ENCODE results near the gene DGKB.
A peak's percentile ranks its signal among the peaks of the same experiment; 100 is the strongest.
"Not testable (repeated sequence)": the region's sequence is repeated elsewhere in the genome, so short reads cannot be mapped to it uniquely, and the experiment has no call there.

DGKB gene

DNA sequence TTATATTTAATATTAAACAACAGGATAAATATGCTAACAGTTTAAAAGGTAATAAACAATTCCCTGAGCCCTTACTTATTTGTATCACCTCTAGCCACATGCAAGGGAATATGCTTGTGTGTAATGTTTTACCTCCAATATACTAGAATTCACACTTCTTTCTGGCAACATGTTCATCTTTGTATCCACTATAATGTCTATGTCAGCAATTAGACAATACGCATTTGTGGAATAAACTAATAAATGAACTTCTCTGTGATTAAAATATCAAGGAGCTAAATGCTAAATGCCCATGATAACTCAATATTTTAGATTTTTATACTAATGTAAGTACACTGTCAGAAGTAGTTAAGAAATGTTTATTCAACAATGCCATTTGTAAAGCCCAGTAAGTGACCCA lies 350.5 kb downstream of the DGKB start:
- no peak for DNase-seq

GRCh38 chr7:14551310-14551709 lies 351.2 kb downstream of the DGKB start:
- no peak for DNase-seq

- DNase-seq, result no peak
These were observed 359.9 kb downstream of the DGKB start for GRCh38 chr7:14542624-14543023.

GRCh38 chr7:14521183-14521582 lies 381.4 kb downstream of the DGKB start:
- no peak for DNase-seq

GRCh38 chr7:14510268-14510667 lies 392.3 kb downstream of the DGKB start:
- no peak for DNase-seq

DNA sequence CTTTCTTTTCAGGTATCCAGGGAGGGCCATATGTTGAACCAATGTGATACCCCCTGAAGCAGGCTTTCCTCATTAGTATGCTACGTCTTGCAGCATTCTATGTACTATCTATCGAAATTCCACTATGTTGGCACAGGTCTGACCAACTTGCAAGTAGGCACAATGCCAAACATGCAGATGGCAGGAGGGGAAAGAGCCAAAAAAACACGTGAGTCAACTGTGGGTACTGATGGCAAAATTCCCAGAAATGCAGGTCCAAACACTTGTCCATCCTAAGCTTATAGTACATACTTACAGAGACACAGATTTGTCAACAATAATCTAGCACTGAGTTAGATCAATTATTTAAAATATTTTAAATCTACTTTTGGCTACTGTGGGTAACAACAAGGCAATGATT lies 394.9 kb downstream of the DGKB start:
- DNase-seq, result peak; percentile 90

- DNase-seq, result no peak
These were observed 396.6 kb downstream of the DGKB start for GRCh38 chr7:14505906-14506305.

DNA sequence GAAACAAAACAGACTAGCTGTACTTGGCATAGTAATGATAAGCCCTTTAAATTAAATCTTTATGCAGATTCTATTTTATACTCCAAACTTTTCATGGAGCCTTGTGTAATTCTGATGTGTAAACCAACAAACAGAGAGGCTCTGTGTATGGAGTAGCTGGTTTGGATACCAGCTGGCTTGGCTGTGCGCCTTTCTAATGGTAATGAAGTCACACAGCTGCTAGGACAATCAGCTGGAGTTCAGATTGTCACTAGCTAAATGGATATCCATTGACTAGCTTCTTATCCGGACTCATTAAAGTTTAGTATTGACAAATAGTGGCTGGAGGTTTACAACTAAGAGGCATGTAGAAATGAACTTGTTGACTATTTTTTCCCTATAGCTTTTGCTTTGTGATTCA lies 398.4 kb downstream of the DGKB start:
- no peak for DNase-seq

DNA sequence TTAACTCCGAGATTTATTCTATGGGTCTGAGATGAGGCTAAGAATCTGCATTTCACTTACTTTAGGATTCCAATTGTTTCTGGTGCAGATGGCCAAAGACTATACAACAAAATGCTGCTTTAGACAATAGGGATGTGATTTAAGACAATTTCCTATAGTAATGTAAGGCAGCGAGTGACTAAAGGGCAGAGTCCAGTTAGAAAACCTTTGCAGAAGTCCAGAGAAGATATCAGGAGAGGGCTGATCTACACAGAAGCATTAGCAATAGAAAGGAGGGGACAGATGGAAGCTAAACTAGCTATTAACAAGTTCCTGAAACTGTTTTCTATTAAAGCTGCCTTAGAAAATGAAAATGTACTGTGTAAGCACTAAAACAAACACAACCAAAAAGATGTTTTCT lies 398.9 kb downstream of the DGKB start:
- DNase-seq, result no peak

DNA sequence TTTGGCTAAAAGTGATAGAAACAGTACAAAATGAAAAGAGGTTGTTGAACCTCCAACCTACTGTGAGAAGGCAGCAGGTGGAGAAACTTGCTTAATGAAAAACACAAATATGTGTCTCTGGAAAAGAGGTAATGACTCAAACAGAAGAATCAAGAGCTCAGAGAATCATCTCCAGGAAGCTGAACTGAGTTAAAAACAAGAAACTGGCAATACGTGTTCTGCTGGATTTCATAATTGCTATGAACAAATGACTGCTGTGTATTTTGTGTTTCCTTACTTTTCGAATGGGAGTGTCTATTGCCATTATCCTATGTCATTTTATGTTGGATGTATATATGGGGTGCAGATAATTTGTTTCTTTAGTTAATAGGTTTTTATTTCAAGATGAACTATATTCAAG lies 401.1 kb downstream of the DGKB start:
- DNase-seq, result no peak

DNA sequence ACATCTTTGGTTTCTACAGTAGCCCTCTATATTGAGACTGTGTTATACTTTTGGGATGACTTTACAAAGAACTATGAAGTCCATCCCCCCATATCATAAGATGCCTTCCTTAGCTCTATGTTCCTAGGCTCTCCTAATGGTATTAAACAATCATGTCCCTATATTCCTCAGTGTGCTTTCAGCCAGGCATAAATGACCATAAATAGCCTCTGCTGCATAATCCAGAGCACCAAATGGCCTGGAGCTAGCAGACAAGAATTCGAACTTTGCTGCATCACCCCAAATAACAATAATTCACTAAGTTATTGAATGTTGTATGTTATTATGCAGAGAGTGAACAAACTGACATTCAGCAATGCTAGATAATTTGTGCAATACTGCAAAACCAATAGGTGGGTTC lies 405.2 kb downstream of the DGKB start:
- DNase-seq, result no peak

DNA sequence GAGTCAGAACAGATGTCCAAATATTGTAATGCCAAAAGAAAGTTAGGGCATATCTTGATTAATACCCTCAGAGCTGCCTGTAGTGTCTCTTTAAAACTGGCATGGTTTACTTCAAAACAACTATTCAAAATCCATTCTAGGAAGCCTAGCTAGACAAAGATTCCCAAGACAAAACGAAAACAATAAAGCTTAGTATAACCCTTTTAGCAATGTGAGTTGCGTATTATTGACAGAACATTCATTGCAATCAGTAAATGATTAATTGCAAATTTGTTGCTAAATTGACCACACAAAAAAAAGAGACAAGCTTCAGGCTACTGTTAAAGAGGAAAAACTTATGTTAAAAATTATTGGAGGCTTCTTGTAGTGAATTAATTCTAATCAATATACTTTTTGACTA lies 406.9 kb downstream of the DGKB start:
- DNase-seq, result no peak

DNA sequence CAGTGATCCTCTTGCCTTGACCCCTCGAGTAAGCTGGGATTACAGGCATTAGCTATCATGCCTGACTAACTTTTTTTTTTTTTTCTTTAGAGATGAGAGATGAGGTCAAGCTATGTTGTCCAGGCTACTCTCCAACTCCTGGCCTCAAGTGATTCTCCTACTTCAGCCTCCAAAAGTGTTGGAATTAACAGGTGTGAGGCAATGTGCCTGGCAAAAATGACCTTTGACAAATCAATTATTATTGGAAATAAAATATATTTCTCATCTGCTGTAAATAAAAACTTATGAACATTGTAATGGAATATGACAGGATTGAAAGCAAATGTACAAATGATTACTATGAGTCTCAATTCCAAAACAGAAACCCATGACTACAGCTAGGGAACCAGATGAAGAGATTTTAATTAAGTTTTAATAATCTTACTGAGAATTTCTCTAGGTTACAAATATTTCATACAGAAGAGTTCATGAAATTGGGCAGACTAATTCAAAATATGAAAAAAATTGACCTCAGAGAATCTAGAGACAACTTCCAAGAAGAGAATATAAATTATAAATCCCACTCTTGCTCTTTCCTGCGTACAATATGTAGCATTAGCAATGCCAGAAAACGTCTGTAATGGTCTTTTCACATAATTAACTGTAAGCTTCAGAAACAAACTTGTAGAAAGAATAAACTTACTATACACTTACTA lies 414.7 kb downstream of the DGKB start:
- DNase-seq, result no peak

DNA sequence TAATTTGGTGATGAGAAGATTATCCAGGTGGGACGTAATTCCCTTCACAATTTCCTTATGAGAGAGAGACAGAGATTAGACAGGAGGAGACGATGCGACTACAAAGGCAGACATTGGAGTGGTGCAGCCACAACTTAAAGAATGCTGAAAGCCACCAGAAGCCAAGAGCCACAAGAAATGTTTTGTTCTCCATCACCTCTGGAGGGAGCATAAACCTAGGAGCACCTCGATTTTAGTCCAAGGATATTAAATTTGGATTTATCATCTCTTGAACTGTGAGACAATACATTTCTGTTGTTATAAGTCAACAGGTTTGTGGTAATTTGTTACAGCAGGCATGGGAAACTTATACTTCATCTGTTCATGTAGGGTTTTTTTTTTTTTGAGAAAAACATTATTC lies 418.9 kb downstream of the DGKB start:
- no peak for DNase-seq

- no peak for DNase-seq
These were observed 422.3 kb downstream of the DGKB start for GRCh38 chr7:14480281-14480680.

GRCh38 chr7:14478834-14479510 lies 423.6 kb downstream of the DGKB start:
- no peak for DNase-seq

DNA sequence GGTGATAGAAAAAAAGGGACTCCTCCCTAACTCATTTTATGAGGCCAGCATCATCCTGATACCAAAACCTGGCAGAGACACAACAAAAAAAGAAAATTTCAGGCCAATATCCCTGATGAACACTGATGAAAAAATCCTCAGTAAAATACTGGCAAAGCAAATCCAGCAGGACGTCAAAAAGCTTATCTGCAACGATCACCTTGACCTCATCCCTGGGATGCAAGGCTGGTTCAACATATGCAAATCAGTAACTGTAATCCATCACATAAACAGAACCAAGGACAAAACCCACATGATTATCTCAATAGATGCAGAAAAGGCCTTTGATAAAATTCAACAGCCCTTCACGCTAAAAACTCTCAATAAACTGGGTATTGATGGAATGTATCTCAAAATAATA lies 440.8 kb downstream of the DGKB start:
- not testable (repeated sequence) for DNase-seq

DNA sequence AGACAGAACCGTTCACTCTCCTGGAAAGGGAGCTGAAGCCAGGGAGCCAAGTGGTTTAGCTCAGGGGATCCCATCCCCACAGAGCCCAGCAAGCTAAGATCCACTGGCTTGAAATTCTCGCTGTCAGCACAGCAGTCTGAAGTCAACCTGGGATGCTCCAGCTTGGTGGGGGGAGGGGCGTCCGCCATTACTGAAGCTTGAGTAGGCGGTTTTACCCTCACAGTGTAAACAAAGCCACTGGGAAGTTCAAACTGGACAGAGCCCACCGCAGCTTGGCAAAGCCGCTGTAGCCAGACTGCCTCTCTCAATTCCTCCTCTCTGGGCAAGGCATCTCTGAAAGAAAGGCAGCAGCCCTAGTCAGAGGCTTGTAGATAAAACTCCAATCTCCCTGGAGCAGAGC lies 443.7 kb downstream of the DGKB start:
- not testable (repeated sequence) for DNase-seq

GRCh38 chr7:14457568-14458453 lies 444.7 kb downstream of the DGKB start:
- DNase-seq, result peak; percentile 88

GRCh38 chr7:14449291-14449690 lies 453.3 kb downstream of the DGKB start:
- DNase-seq, result no peak

DNA sequence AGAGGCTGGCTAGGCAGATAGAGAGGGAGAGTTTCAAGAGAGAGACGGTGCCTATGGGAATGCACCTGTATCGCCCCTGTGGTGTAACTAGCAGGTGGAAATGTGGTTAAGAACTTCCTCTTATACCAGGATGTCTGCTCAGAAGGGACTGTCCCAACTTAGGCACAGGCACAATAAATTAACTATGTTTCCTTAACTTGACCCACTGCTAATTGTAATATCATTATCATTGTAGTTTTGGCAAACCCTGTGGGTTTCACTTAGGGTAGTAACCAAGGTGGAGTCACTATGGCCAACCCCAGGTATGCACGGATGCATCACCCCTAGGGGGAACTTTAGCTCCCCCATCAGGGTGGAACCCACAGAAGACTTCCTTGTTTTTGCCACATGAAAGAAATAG lies 455.7 kb downstream of the DGKB start:
- DNase-seq, result no peak

DNA sequence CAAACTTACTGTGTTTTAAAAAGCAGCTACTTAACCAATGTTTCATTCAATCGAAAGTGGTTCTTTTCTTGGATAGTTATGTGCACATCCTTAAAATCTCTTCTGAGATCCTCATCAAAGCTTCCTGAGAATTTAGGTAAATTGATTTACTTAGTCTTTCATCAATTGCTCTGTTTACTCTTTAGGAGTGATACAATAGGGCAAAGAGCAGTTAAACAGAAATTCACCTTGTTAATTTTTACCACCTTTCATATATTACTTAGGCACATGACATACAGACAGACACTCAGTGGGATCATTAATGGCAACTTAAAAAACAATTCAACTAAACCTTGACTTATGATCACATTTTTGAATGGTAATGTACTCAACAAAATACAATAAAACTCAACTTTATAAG lies 456.3 kb downstream of the DGKB start:
- DNase-seq, result no peak

DNA sequence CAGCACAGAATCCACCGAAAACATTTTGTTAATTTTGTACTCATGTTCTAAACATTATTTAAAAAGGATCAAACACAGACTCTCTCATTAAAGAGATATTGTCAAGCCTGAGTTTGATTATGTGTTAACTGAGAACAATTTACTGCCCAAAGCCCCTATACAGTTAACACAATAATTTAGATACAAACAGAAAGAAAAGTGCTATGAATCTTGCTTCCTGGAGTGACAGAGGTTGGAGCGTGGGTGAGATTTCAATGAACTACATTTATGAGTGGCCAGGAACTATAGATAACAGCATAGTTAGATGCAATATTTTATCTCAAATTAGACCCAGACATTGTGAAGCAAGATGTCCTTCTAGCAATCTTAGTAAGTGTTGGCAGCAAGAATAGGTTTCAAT lies 464.2 kb downstream of the DGKB start:
- DNase-seq, result no peak

- no peak for DNase-seq
These were observed 465.7 kb downstream of the DGKB start for GRCh38 chr7:14436878-14437277.

Data from COR-L47 (cell line).